Nephron progenitor cell (in vitro differentiated cells): ENCODE measurements around the gene SOCS6.
"Not testable (repeated sequence)": the region's sequence is repeated elsewhere in the genome, so short reads cannot be mapped to it uniquely, and the experiment has no call there.

ENCODE experiments used
- DNase-seq: peaks from one replicate; pipeline ENCODE4 v3.0.0; 2021
- H3K27ac Mint-ChIP-seq: 2 replicates; pipeline ENCODE4 v1.8.0; 2021; ENCODE audit warnings: mild to moderate bottlenecking, moderate library complexity, mixed read lengths
- H3K27me3 Mint-ChIP-seq: 2 replicates; pipeline ENCODE4 v1.8.0; 2021; ENCODE audit warnings: mild to moderate bottlenecking, low read depth, mixed read lengths; ENCODE audit not compliant: poor library complexity
- H3K36me3 Mint-ChIP-seq: 2 replicates; pipeline ENCODE4 v1.8.0; 2021; ENCODE audit warnings: low read depth, mixed read lengths
- H3K4me1 Mint-ChIP-seq: 2 replicates; pipeline ENCODE4 v1.8.0; 2021; ENCODE audit warnings: mixed read lengths
- H3K4me3 Mint-ChIP-seq: 2 replicates; pipeline ENCODE4 v1.8.0; 2021; ENCODE audit warnings: mild to moderate bottlenecking, moderate library complexity, mixed read lengths
- H3K9me3 Mint-ChIP-seq: 2 replicates; pipeline ENCODE4 v1.8.0; 2021; ENCODE audit warnings: mild to moderate bottlenecking, moderate library complexity, mixed read lengths
- CTCF ChIP-seq: fragments of 200-600 bp; sonication (generic); IDR thresholded peaks from 2 replicates; pipeline ENCODE4 v1.5.0; 2021; ENCODE audit warnings: antibody characterized with exemption

Gene SOCS6, protein sequence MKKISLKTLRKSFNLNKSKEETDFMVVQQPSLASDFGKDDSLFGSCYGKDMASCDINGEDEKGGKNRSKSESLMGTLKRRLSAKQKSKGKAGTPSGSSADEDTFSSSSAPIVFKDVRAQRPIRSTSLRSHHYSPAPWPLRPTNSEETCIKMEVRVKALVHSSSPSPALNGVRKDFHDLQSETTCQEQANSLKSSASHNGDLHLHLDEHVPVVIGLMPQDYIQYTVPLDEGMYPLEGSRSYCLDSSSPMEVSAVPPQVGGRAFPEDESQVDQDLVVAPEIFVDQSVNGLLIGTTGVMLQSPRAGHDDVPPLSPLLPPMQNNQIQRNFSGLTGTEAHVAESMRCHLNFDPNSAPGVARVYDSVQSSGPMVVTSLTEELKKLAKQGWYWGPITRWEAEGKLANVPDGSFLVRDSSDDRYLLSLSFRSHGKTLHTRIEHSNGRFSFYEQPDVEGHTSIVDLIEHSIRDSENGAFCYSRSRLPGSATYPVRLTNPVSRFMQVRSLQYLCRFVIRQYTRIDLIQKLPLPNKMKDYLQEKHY

GRCh38 chr18:70288851-70289328, at the start of gene SOCS6:
SOCS6 (plus strand) TSS chr18:70289045; CDS start chr18:70324669, 35,624 bp downstream.
- no peak for TF ChIP-seq CTCF
- Mint-ChIP-seq H3K4me1 (peaks cover 41% of the 10 kb centered on the region), H3K9me3 (no peaks in the 10 kb centered on the region), H3K27ac (peak within 1 kb of the TSS; percentile 97), H3K4me3 (peak within 1 kb of the TSS; percentile 95), H3K36me3 (peaks cover 13% of the 10 kb centered on the region), H3K27me3 (peaks cover 3% of the 10 kb centered on the region)
- DNase-seq: peak; percentile 79

DNA sequence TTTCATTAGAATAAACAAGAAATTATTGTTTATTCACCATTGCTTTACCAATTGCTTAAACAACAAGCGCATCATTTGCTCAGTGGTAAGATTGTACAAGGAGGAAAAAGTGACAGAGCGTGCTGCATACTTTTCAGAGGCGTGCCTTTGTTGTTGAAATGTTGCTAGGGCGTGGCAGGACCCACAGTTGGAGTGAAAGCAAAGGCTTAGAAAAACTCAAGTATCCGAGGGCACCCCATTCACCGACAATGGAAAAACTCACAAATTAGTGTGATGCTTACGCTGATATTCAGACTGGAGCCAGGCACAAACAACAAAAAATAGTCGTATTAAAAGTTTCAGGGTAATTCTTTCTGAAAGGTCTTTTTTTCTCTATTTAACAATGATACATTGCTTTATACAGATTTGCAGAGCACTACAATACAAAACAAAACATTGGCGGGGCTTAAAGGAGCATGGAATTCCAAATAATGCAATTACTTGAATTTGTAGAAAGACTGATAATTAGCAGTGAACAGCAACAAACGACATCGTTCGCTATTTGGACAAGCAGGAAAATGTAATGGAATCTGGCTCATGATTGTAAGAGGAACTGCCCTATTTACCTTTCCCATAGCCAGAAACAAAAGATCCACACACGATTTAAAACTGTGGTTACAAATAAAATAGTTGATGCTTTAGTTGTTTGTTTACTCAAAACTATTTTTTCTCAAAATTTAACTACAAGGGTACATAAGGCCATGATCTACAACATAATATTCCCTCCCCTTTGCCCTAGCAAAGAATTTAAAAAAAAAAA, 45.5 kb upstream of the SOCS6 start:
- no peak for TF ChIP-seq CTCF
- Mint-ChIP-seq H3K4me3 (no peak overlapping the region), H3K27ac (no peak overlapping the region), H3K36me3 (no peaks in the 10 kb centered on the region), H3K9me3 (peaks cover 21% of the 10 kb centered on the region), H3K27me3 (peaks cover 3% of the 10 kb centered on the region), H3K4me1 (peaks cover 7% of the 10 kb centered on the region)
- no peak for DNase-seq

DNA sequence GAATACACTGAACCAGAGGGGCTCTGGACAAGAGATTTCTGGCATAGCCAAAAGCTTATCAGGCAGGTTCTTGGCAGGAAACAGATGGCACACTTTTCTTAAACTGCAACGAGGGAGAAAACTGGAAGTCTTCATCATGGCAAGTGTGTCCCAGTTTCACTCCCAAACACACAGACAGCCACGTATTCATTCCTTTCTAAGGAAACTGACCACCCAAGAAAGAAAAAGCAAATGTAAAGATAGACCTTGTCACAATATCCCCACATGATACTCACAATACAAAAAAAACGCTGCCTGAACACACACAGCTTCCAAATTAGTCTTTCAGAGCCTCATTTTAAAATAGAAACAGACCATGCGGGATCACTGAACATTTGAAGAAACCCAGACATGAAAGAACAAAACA, 42.8 kb upstream of the SOCS6 start:
- no peak for DNase-seq
- H3K27me3 Mint-ChIP-seq: peaks cover 3% of the 10 kb centered on the region
- no peak overlapping the region for H3K27ac Mint-ChIP-seq
- no peaks in the 10 kb centered on the region for H3K36me3 Mint-ChIP-seq
- no peak for TF ChIP-seq CTCF
- peaks cover 10% of the 10 kb centered on the region for H3K9me3 Mint-ChIP-seq
- peaks cover 7% of the 10 kb centered on the region for H3K4me1 Mint-ChIP-seq
- H3K4me3 Mint-ChIP-seq: no peak overlapping the region

- TF ChIP-seq CTCF: no peak
- peaks cover 3% of the 10 kb centered on the region for H3K27me3 Mint-ChIP-seq
- H3K4me3 Mint-ChIP-seq: no peak overlapping the region
- no peak overlapping the region for H3K27ac Mint-ChIP-seq
- H3K9me3 Mint-ChIP-seq: peaks cover 6% of the 10 kb centered on the region
- DNase-seq: no peak
- H3K4me1 Mint-ChIP-seq: no peaks in the 10 kb centered on the region
- H3K36me3 Mint-ChIP-seq: no peaks in the 10 kb centered on the region
These were observed 39.7 kb upstream of the SOCS6 start for GRCh38 chr18:70249118-70249517.

- not testable (repeated sequence) for H3K4me3 Mint-ChIP-seq, H3K4me1 Mint-ChIP-seq, H3K36me3 Mint-ChIP-seq, H3K9me3 Mint-ChIP-seq, DNase-seq, H3K27me3 Mint-ChIP-seq, H3K27ac Mint-ChIP-seq
These were observed 39.0 kb upstream of the SOCS6 start for GRCh38 chr18:70249861-70250260.

DNA sequence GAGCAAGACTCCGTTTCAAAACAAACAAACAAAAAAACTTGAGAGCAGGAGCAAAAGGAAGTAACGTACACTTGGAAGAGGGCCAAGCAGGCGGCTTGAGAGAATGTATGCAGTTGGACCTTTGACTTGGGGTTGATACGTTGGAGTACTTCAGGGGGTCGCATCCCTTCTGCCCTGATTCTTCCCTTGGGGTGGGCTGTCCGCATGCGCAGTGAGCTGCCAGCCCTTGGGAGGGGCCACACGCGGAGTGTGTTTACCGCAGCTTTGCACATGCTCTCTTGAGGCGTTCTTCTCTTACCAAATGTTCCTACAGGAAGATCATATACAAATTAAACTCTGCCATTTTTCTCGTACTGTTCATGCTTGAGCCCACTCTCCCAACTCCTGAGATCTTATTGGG, 38.1 kb upstream of the SOCS6 start:
- no peak overlapping the region for H3K4me3 Mint-ChIP-seq
- H3K27me3 Mint-ChIP-seq: peaks cover 3% of the 10 kb centered on the region

More for the DNA sequence above, 38.1 kb upstream of the SOCS6 start:
- no peak for DNase-seq
- Mint-ChIP-seq H3K4me1 (no peaks in the 10 kb centered on the region), H3K27ac (no peak overlapping the region), H3K36me3 (no peaks in the 10 kb centered on the region), H3K9me3 (peaks cover 6% of the 10 kb centered on the region)
- no peak for TF ChIP-seq CTCF
